A673 (cell line): ENCODE measurements around the gene ARHGAP22. TPM values are rescaled to one million over a fixed set of nuclear protein-coding genes. Genes with fewer than 3 reads are reported as not detected.

Source experiments
- BruUV-seq: library from RNA; stranded (reverse); fragments of 400-500 nt; replicated peaks from 2 replicates; lab custom pipeline; 2021; lab: Mats Ljungman, UMichigan
- CTCF ChIA-PET: fragments of 300-600 bp; sonication (Branson Sonifier 250); formaldehyde crosslinking; loops from one replicate; lab custom pipeline; 2022; ENCODE audit warnings: antibody characterized with exemption; lab: Charles Lee
- POLR2A ChIA-PET: fragments of 300-600 bp; sonication (Branson Sonifier 250); formaldehyde crosslinking; loops from one replicate; lab custom pipeline; 2022; ENCODE audit warnings: antibody characterized with exemption; ENCODE audit not compliant: low non-redundant PET; lab: Charles Lee
- DNase-seq: peaks from one replicate; pipeline ENCODE4 v3.0.0-alpha.2; 2015; ENCODE audit warnings: low spot score
- H3K27ac ChIP-seq: fragments of 200-600 bp; sonication (generic); 2 replicates; pipeline ENCODE4 v1.5.1; 2016; ENCODE audit warnings: mixed run types, low read depth, mild to moderate bottlenecking, mixed read lengths, antibody characterized with exemption, low read length; ENCODE audit not compliant: poor library complexity, severe bottlenecking
- H3K27me3 ChIP-seq: fragments of 200-600 bp; sonication (generic); replicated peaks from 2 replicates; pipeline ENCODE4 v1.6.1; 2017; ENCODE audit warnings: mixed run types, low read depth, mild to moderate bottlenecking, mixed read lengths, antibody characterized with exemption, low read length; ENCODE audit not compliant: insufficient read depth, poor library complexity
- H3K36me3 ChIP-seq: fragments of 200-600 bp; sonication (generic); 2 replicates; pipeline ENCODE4 v1.6.1; 2016; ENCODE audit warnings: mixed run types, mild to moderate bottlenecking, mixed read lengths, antibody characterized with exemption, low read length; ENCODE audit not compliant: insufficient read depth, poor library complexity, severe bottlenecking
- H3K4me1 ChIP-seq: fragments of 200-600 bp; sonication (generic); 2 replicates; pipeline ENCODE4 v1.6.1; 2017; ENCODE audit warnings: mixed run types, mild to moderate bottlenecking, mixed read lengths, antibody characterized with exemption, low read length; ENCODE audit not compliant: insufficient read depth, poor library complexity, severe bottlenecking
- H3K4me3 ChIP-seq: fragments of 200-600 bp; sonication (generic); 2 replicates; pipeline ENCODE4 v1.5.1; 2016; ENCODE audit warnings: low read depth, mixed run types, mild to moderate bottlenecking, mixed read lengths, low read length; ENCODE audit not compliant: poor library complexity, severe bottlenecking
- H3K9me3 ChIP-seq: fragments of 200-600 bp; sonication (generic); 2 replicates; pipeline ENCODE4 v1.6.1; 2016; ENCODE audit warnings: mixed run types, low read depth, mild to moderate bottlenecking, mixed read lengths, antibody characterized with exemption, low read length; ENCODE audit not compliant: poor library complexity, severe bottlenecking
- EZH2 ChIP-seq: fragments of 200-600 bp; sonication (generic); IDR thresholded peaks from 2 replicates; pipeline ENCODE4 v1.6.1; 2017; ENCODE audit warnings: borderline replicate concordance, low read depth, mild to moderate bottlenecking, mixed read lengths, antibody characterized with exemption, low read length; ENCODE audit not compliant: poor library complexity, severe bottlenecking
- intact Hi-C: fragments of 100-400 bp; cut with micrococcal nuclease; formaldehyde crosslinking; loops from one replicate; pipeline ENCODE4 v1.10.0; 2022; ENCODE audit not compliant: unreplicated experiment
- total RNA-seq: library from RNA; stranded (reverse); gene quantifications from 2 replicates; pipeline ENCODE4 v1.2.3, GENCODE V29; 2021
- TF ChIP-seq, protein P1 (sequence below): fragments of 300-800, 200-600 bp; sonication (generic); conservative IDR thresholded peaks from 2 replicates; pipeline ENCODE4 v1.5.1; 2017; ENCODE audit warnings: low read depth, mild to moderate bottlenecking, antibody characterized with exemption, low read length, moderate library complexity, mixed read lengths

Gene ARHGAP22
- total RNA-seq, 1 experiment from 2014 or later = 0.47 TPM

DNA sequence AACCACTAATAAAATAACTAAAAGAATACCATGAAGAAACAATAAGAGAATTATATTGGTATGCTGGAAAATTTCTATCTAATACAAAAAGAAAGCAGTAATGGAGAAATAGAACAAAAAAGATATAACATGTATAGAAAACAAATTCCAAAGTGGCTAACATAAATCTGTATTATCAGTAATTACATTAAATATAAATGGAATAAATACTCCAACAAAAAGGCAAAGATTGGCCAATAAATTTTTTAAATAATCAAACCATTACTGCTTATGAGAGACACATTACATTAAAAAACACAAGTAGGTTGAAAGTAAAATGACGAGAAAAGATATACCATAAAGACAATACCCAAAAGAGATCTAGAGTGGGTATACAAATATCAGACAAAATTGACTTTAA, 90.0 kb downstream of the ARHGAP22 start:
- no peaks in the 10 kb centered on the region for H3K36me3 ChIP-seq
- peaks cover 8% of the 10 kb centered on the region for H3K9me3 ChIP-seq
- no peaks in the 10 kb centered on the region for H3K4me1 ChIP-seq
- ChIA-PET CTCF (no interaction called here), POLR2A (no interaction called here)
- BruUV-seq = no TSS peak
- DNase-seq = no peak
- TF ChIP-seq, protein P1, sequence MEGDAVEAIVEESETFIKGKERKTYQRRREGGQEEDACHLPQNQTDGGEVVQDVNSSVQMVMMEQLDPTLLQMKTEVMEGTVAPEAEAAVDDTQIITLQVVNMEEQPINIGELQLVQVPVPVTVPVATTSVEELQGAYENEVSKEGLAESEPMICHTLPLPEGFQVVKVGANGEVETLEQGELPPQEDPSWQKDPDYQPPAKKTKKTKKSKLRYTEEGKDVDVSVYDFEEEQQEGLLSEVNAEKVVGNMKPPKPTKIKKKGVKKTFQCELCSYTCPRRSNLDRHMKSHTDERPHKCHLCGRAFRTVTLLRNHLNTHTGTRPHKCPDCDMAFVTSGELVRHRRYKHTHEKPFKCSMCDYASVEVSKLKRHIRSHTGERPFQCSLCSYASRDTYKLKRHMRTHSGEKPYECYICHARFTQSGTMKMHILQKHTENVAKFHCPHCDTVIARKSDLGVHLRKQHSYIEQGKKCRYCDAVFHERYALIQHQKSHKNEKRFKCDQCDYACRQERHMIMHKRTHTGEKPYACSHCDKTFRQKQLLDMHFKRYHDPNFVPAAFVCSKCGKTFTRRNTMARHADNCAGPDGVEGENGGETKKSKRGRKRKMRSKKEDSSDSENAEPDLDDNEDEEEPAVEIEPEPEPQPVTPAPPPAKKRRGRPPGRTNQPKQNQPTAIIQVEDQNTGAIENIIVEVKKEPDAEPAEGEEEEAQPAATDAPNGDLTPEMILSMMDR = no peak
- no peak for TF ChIP-seq EZH2
- intact Hi-C loops = no loop called here
- no peaks in the 10 kb centered on the region for H3K27me3 ChIP-seq
- H3K27ac ChIP-seq = no peak overlapping the region
- H3K4me3 ChIP-seq = no peak overlapping the region

DNA sequence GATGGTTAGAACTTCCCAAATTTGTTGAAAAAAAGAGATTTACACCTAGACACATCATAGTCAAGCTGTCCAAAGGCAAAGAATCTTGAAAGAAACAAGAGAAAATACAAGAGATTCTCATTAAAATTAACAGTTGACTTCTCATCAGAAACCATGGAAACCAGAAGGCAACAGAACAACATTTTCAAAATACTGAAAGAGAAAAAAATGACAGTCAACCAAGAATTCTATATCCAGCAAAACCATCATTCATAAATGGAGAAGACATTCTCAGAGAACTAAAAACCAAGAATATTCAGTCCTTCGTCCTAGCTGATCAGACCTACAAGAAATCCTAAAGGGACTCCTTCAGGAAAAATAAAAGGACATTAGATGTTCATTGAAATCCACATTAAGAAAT, 90.6 kb downstream of the ARHGAP22 start:
- H3K4me3 ChIP-seq = no peak overlapping the region
- no peaks in the 10 kb centered on the region for H3K36me3 ChIP-seq
- H3K27ac ChIP-seq = no peak overlapping the region
- H3K27me3 ChIP-seq = no peaks in the 10 kb centered on the region
- no TSS peak for BruUV-seq
- no peak for DNase-seq
- intact Hi-C loops = no loop called here
- H3K9me3 ChIP-seq = peaks cover 8% of the 10 kb centered on the region
- POLR2A ChIA-PET = no interaction called here
- no peaks in the 10 kb centered on the region for H3K4me1 ChIP-seq
- TF ChIP-seq EZH2 = no peak
- TF ChIP-seq, protein P1 = no peak
- CTCF ChIA-PET = no interaction called here

DNA sequence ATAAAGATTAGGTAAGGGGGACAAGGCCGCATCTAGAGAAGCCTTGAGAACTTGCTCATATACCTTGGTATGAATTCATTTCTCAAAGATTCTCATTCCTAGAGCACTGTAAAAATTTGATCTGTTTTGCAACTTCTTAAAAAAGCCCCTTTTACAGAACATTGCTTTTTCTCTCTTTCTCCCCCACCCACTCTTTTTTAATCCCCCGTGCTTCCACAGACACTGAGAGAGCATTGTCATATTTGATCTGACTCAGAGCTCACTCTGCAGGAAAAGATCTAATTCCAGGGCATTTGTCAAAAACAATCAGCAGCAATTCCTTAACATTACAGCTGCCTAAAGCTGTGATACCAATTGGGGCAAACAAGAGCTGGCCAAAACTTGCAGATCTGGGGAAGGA, 92.0 kb downstream of the ARHGAP22 start:
- intact Hi-C loops = no loop called here
- CTCF ChIA-PET = no interaction called here

More for the DNA sequence above, 92.0 kb downstream of the ARHGAP22 start:
- BruUV-seq = no TSS peak
- DNase-seq = no peak
- TF ChIP-seq, protein P1 = no peak
- TF ChIP-seq EZH2 = no peak
- Histone ChIP-seq H3K4me3 (no peak overlapping the region), H3K4me1 (no peaks in the 10 kb centered on the region), H3K36me3 (no peaks in the 10 kb centered on the region), H3K9me3 (peaks cover 8% of the 10 kb centered on the region), H3K27me3 (no peaks in the 10 kb centered on the region), H3K27ac (no peak overlapping the region)
- POLR2A ChIA-PET = no interaction called here
